ENCODE data around the gene SDC4. TPM values are rescaled to one million over a fixed set of nuclear protein-coding genes. Genes with fewer than 3 reads are reported as not detected.
A peak's percentile ranks its signal among the peaks of the same experiment; 100 is the strongest.

Gene SDC4
- total and polyA plus RNA-seq, 2 experiments from 2014 or later: 410 to 454 TPM

DNA sequence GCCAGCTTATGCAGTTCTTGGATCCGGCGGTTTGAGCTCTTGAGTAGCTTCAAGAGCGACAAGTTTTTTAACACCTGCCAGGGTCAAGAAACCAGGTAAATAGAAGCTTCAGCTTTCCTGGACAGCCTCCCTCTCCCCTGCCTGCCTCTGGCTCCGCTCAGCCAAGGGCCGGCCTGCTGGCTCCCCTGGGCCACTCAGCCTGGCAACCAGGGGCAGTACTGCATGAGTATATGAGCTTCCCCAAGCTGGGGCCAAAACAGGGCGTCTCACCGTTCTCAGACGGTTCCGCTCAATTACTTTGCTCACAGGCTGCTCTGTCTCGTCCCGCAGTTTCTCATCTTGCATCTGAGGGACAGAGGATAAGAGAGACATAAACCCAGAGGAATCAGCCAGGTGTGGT lies 29.0 kb upstream of the SDC4 start:
- Histone ChIP-seq H3K4me1 (ENCODE audit: insufficient read depth) (no peaks in the 10 kb centered on the region; the same call in 1 of the 2 replicates), H2AFZ (no peak overlapping the region), H3K9me3 (ENCODE audit: low read depth) (no peaks in the 10 kb centered on the region), H3K27me3 (replicated peaks; ENCODE audit: insufficient read depth) (no peaks in the 10 kb centered on the region), H3K4me2 (ENCODE audit: unreplicated experiment) (no peak overlapping the region), H3K79me2 (ENCODE audit: insufficient read depth) (no peaks in the 10 kb centered on the region), H3F3A (ENCODE audit: insufficient read depth) (no peaks in the 10 kb centered on the region; the same call in 1 of the 2 replicates), H3K9me2 (ENCODE audit: insufficient read depth) (no peaks in the 10 kb centered on the region), H3K9ac (no peak overlapping the region), H4K20me1 (ENCODE audit: insufficient read depth) (no peaks in the 10 kb centered on the region), H3K36me3 (ENCODE audit: low read depth) (no peaks in the 10 kb centered on the region), H3K27ac (no peak overlapping the region), H3K4me3 (no peak overlapping the region)
- WGBS, 2 experiments (ENCODE audit: low coverage in 1 of 2, low lambda C conversion rate in 2 of 2, missing lambda C conversion rate in 2 of 2): 82 to 83% methylated on average over 11 of the region's 11 CpGs
- DNase-seq: no peak
- in situ Hi-C loops (cut with MboI): no loop called here
- TF ChIP-seq EZH2phosphoT487 (IDR thresholded peaks at IDR 0.05; ENCODE audit: insufficient read depth, low read depth) (no peak), EZH2 (IDR thresholded peaks at IDR 0.05; ENCODE audit: insufficient read depth, poor library complexity, severe bottlenecking) (no peak)

DNA sequence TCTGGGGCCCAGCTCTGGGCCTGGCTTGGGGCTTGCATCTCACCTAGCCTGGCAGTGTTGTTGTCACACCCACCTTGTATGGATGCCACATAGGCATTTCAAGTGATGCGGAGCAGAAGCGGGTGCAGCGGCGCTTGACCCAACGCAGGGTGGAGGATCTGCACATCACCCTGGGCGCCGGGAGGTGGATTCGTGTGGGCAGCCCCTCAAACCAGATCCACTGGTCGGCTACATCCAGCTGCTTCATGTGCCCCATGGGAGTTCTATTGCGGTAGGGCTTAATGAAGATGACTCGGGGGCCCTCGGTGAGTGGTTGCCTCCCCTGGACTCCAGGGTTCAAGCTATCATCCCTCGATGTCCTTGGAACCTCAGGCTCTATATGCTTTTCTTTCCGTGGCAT lies 26.7 kb upstream of the SDC4 start:
- Histone ChIP-seq H3K4me2 (ENCODE audit: unreplicated experiment) (no peak overlapping the region), H3K9ac (no peak overlapping the region), H3K4me1 (ENCODE audit: insufficient read depth) (no peaks in the 10 kb centered on the region; the same call in 1 of the 2 replicates), H3K9me3 (ENCODE audit: low read depth) (no peaks in the 10 kb centered on the region), H3K27me3 (replicated peaks; ENCODE audit: insufficient read depth) (no peaks in the 10 kb centered on the region), H3K27ac (no peak overlapping the region), H3K36me3 (ENCODE audit: low read depth) (no peaks in the 10 kb centered on the region), H2AFZ (no peak overlapping the region), H3K79me2 (ENCODE audit: insufficient read depth) (no peaks in the 10 kb centered on the region), H3F3A (ENCODE audit: insufficient read depth) (no peaks in the 10 kb centered on the region; the same call in 1 of the 2 replicates), H3K4me3 (no peak overlapping the region), H4K20me1 (ENCODE audit: insufficient read depth) (no peaks in the 10 kb centered on the region), H3K9me2 (ENCODE audit: insufficient read depth) (no peaks in the 10 kb centered on the region)
- no peak for DNase-seq
- TF ChIP-seq EZH2 (IDR thresholded peaks at IDR 0.05; ENCODE audit: insufficient read depth, poor library complexity, severe bottlenecking) (no peak), EZH2phosphoT487 (IDR thresholded peaks at IDR 0.05; ENCODE audit: insufficient read depth, low read depth) (no peak)
- whole genome bisulfite sequencing, 2 experiments (ENCODE audit: low coverage in 1 of 2, low lambda C conversion rate in 2 of 2, missing lambda C conversion rate in 2 of 2): 84 to 86% methylated on average over 14 of the region's 14 CpGs
- in situ Hi-C loops (cut with MboI): no loop called here

DNA sequence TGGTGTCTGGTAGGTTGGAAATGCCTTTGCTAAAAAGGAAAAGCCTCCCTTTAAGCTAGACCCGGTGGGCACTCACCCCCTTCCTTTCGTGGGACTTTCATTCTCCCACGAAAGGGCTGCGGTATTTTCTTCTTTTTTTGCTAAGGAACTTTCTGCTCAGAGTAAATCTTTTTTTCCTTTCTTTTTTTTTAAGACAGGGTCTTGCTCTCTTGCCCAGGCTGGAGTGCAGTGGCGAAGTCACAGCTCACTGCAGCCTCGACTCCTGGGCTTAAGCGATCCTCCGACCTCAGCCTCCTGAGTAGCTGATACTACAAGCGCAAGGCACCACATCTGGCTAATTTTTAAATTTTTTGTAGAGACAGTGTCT lies 25.9 kb upstream of the SDC4 start:
- no peaks in the 10 kb centered on the region; the same call in 1 of the 2 replicates for H3K4me1 ChIP-seq (ENCODE audit: insufficient read depth)
- H3K79me2 ChIP-seq (ENCODE audit: insufficient read depth): no peaks in the 10 kb centered on the region
- no peaks in the 10 kb centered on the region for H3K36me3 ChIP-seq (ENCODE audit: low read depth)
- H2AFZ ChIP-seq: peak overlapping the region; percentile 81; the same call in 1 of the 2 replicates
- no peak overlapping the region for H3K27ac ChIP-seq
- H3K4me3 ChIP-seq: peak overlapping the region; percentile 72
- no peak overlapping the region for H3K9ac ChIP-seq
- H3F3A ChIP-seq (ENCODE audit: insufficient read depth): no peaks in the 10 kb centered on the region; the same call in 1 of the 2 replicates
- H3K9me2 ChIP-seq (ENCODE audit: insufficient read depth): no peaks in the 10 kb centered on the region
- 50 to 53% methylated on average over 9 of the region's 9 CpGs for WGBS, 2 experiments (ENCODE audit: low coverage in 1 of 2, low lambda C conversion rate in 2 of 2, missing lambda C conversion rate in 2 of 2)
- TF ChIP-seq EZH2 (IDR thresholded peaks at IDR 0.05; ENCODE audit: insufficient read depth, poor library complexity, severe bottlenecking): no peak
- no peak for TF ChIP-seq EZH2phosphoT487 (IDR thresholded peaks at IDR 0.05; ENCODE audit: insufficient read depth, low read depth)
- no peaks in the 10 kb centered on the region for H3K9me3 ChIP-seq (ENCODE audit: low read depth)
- in situ Hi-C loops (cut with MboI): no loop called here
- DNase-seq: no peak
- peak overlapping the region; percentile 88 for H3K4me2 ChIP-seq (ENCODE audit: unreplicated experiment)
- no peaks in the 10 kb centered on the region for H4K20me1 ChIP-seq (ENCODE audit: insufficient read depth)
- no peaks in the 10 kb centered on the region for H3K27me3 ChIP-seq (replicated peaks; ENCODE audit: insufficient read depth)

DNA sequence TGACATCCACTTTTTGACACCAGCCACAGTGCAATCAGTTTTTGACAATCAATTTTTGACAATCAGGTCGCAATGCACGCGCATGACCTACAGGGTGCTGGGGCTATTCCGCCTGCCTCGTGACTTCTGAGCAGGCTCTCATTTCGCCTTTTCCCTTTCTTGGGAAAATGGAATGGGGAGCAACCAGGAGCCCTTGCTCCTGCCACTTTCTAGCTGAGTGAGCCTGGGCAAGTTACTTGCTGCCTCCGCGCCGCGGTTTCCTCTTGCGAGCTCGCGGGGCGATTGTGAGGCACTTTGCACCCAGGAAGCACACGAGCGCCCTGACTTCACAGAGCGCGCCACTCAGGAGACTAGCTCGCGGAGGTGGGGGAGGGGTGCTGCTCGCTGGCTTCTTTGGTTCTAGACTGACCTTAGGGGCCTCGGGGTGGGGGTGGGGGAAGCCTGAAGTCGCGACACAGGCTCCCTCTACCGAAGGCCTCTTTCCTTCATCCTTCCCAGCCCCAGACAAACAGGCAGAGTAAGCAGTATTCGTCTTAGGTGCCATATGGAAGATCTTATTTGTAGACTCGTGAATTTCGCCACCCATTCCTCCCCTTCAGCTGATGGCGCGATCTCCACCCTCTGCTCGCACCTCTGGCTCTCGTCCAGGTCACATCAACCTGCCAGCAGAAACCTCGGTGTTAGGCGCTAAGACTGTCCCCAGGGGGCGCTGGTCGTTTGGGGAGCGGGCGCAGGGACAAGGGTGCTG lies 25.3 kb upstream of the SDC4 start:
- peak overlapping the region; percentile 88 for H3K4me2 ChIP-seq (ENCODE audit: unreplicated experiment)
- no peaks in the 10 kb centered on the region; the same call in 1 of the 2 replicates for H3F3A ChIP-seq (ENCODE audit: insufficient read depth)
- H3K4me3 ChIP-seq: peak overlapping the region; percentile 72
- no peaks in the 10 kb centered on the region for H3K79me2 ChIP-seq (ENCODE audit: insufficient read depth)
- no peaks in the 10 kb centered on the region; the same call in 1 of the 2 replicates for H3K4me1 ChIP-seq (ENCODE audit: insufficient read depth)
- H3K9me2 ChIP-seq (ENCODE audit: insufficient read depth): no peaks in the 10 kb centered on the region
- H3K27ac ChIP-seq: peak overlapping the region; percentile 30
- no peaks in the 10 kb centered on the region for H3K36me3 ChIP-seq (ENCODE audit: low read depth)
- peak overlapping the region; percentile 69 for H3K9ac ChIP-seq
- no peaks in the 10 kb centered on the region for H3K27me3 ChIP-seq (replicated peaks; ENCODE audit: insufficient read depth)
- peak overlapping the region; percentile 81 for H2AFZ ChIP-seq
- WGBS, 2 experiments (ENCODE audit: low coverage in 1 of 2, low lambda C conversion rate in 2 of 2, missing lambda C conversion rate in 2 of 2): 3 to 4% methylated on average over 30 to 34 of the region's 38 CpGs
- TF ChIP-seq EZH2phosphoT487 (IDR thresholded peaks at IDR 0.05; ENCODE audit: insufficient read depth, low read depth): no peak
- no peaks in the 10 kb centered on the region for H4K20me1 ChIP-seq (ENCODE audit: insufficient read depth)
- in situ Hi-C loops (cut with MboI): no loop called here
- DNase-seq: peak; percentile 90
- H3K9me3 ChIP-seq (ENCODE audit: low read depth): no peaks in the 10 kb centered on the region
